ENCODE results near the gene MANBA.

The MANBA gene

DNA sequence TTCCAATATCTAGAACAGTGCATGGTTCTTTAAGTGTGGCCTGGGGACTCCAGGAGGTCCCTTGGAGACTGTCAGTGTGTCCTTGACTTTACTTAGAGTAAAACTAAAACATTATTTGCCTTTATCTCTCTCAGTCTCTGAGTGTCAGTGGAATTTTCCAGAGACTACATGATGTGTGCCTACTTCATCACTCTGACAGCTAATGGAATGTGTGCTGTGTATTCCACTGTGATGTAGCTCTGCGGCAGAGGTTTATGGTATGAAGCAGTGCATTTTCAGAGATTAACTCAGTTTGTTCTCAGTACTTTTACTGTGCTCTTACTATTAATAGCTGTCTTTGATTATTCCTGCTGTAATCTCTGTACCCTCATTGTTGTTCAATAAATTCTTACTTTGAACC is 85.6 kb downstream of the MANBA start:
- TF ChIP-seq MYC (IDR thresholded peaks at IDR 0.05; ENCODE audit: low read depth, low read length): no peak
- TF ChIP-seq MAX (IDR thresholded peaks at IDR 0.05; ENCODE audit: low read depth, low read length): no peak
- DNase-seq (ENCODE audit: low read depth): no peak
- no peak overlapping the region for H3K4me3 ChIP-seq (ENCODE audit: low read depth, low read length)

DNA sequence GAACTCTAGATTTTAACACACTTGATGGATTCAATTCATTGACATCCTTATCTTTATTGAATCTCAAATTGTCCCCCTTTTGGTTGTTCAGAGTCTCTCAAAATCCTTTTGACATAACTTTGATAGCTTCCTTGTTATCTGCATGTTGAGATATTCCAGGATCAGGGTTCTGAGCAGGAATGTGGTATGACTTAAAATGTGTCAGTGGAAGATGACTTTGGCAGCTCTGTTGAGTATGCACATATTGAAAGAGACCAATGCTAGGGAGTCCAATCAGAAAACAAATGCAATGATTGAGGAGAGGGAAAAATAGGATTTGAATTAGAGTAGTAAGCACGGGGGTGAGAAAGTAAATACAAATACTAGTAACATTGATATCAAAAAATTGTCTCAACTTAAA is 93.8 kb downstream of the MANBA start:
- H3K4me3 ChIP-seq (ENCODE audit: low read depth, low read length): no peak overlapping the region
- no peak for DNase-seq (ENCODE audit: low read depth)
- TF ChIP-seq, protein P1, sequence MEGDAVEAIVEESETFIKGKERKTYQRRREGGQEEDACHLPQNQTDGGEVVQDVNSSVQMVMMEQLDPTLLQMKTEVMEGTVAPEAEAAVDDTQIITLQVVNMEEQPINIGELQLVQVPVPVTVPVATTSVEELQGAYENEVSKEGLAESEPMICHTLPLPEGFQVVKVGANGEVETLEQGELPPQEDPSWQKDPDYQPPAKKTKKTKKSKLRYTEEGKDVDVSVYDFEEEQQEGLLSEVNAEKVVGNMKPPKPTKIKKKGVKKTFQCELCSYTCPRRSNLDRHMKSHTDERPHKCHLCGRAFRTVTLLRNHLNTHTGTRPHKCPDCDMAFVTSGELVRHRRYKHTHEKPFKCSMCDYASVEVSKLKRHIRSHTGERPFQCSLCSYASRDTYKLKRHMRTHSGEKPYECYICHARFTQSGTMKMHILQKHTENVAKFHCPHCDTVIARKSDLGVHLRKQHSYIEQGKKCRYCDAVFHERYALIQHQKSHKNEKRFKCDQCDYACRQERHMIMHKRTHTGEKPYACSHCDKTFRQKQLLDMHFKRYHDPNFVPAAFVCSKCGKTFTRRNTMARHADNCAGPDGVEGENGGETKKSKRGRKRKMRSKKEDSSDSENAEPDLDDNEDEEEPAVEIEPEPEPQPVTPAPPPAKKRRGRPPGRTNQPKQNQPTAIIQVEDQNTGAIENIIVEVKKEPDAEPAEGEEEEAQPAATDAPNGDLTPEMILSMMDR (IDR thresholded peaks at IDR 0.05; ENCODE audit: low read depth, low read length): no peak
- no peak for TF ChIP-seq POLR2A (IDR thresholded peaks at IDR 0.05; ENCODE audit: extremely low read depth, insufficient read length)
- no peak for TF ChIP-seq MAX (IDR thresholded peaks at IDR 0.05; ENCODE audit: low read depth, low read length)

- no peak overlapping the region for H3K4me3 ChIP-seq (ENCODE audit: low read depth, low read length)
- TF ChIP-seq MAX (IDR thresholded peaks at IDR 0.05; ENCODE audit: low read depth, low read length): no peak
- TF ChIP-seq POLR2A (IDR thresholded peaks at IDR 0.05; ENCODE audit: extremely low read depth, insufficient read length): no peak
- DNase-seq (ENCODE audit: low read depth): no peak
Observed at GRCh38 chr4:102665527-102665926, 95.2 kb downstream of the MANBA start.

- peak; percentile 61 for DNase-seq (ENCODE audit: low read depth)
- no peak for TF ChIP-seq MAX (IDR thresholded peaks at IDR 0.05; ENCODE audit: low read depth, low read length)
- H3K4me3 ChIP-seq (ENCODE audit: low read depth, low read length): no peak overlapping the region
Observed at GRCh38 chr4:102663073-102663472, 97.7 kb downstream of the MANBA start.

GRCh38 chr4:102657206-102657605 is 103.6 kb downstream of the MANBA start:
- no peak overlapping the region for H3K4me3 ChIP-seq (ENCODE audit: low read depth, low read length)
- TF ChIP-seq, protein P1 (IDR thresholded peaks at IDR 0.05; ENCODE audit: low read depth, low read length): no peak
- TF ChIP-seq POLR2A (IDR thresholded peaks at IDR 0.05; ENCODE audit: extremely low read depth, insufficient read length) (no peak), MAX (IDR thresholded peaks at IDR 0.05; ENCODE audit: low read depth, low read length) (no peak), MYC (IDR thresholded peaks at IDR 0.05; ENCODE audit: low read depth, low read length) (no peak)
- DNase-seq (ENCODE audit: low read depth): no peak

DNA sequence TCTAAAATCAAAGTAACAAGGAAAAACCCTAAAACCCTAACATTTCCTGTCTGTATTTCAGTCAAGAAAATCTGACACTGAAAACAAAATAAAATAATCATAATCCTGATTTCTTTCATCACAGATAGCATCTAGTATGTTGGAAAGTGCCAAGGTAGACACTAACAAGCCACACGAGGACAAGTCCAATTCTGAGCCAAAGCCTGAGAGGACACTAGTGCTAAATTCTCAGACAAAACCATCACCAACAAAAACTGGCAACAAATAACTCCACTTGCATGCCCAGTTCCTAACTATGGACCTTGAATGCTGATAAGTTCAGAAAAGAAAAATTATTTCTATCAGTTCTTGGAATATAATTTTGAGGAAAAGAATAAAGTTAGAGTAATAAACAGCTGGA is 113.7 kb downstream of the MANBA start:
- no peak for TF ChIP-seq MYC (IDR thresholded peaks at IDR 0.05; ENCODE audit: low read depth, low read length)
- TF ChIP-seq, protein P1 (IDR thresholded peaks at IDR 0.05; ENCODE audit: low read depth, low read length): no peak
- TF ChIP-seq POLR2A (IDR thresholded peaks at IDR 0.05; ENCODE audit: extremely low read depth, insufficient read length): no peak
- no peak for TF ChIP-seq MAX (IDR thresholded peaks at IDR 0.05; ENCODE audit: low read depth, low read length)
- H3K4me3 ChIP-seq (ENCODE audit: low read depth, low read length): no peak overlapping the region
- DNase-seq (ENCODE audit: low read depth): no peak

DNA sequence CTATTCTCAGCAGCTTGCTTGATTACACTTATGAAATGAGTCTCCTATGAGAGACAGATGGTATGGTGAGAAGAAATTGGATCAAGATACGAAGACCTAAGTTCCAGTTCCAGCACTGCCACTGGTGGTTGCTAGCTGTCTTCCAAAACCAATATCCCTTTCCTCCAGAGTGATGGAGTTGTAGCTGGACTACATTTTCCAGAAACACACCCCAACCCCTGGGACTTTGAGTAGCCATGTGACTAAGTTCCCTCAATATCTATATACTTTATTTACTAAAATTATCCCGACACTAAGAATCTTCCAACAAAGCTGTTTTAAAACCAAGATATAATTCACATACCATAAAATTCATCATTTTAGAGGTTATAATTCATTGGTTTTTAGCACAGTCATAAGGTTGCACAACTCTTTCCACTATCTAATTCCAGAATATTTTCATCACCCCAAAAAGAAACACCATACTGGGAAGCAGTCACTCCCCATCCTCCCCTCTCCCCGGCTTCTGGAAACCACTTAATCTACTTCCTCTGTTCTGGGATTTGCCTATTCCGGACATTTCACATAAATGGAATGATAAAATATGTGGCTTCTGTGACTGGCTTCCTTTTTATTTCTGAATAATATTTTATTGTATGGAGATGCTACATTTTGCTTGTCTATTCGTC is 118.0 kb downstream of the MANBA start:
- TF ChIP-seq MAX (IDR thresholded peaks at IDR 0.05; ENCODE audit: low read depth, low read length) (no peak), POLR2A (IDR thresholded peaks at IDR 0.05; ENCODE audit: extremely low read depth, insufficient read length) (no peak), MYC (IDR thresholded peaks at IDR 0.05; ENCODE audit: low read depth, low read length) (no peak)
- TF ChIP-seq, protein P1 (IDR thresholded peaks at IDR 0.05; ENCODE audit: low read depth, low read length): no peak
- no peak for DNase-seq (ENCODE audit: low read depth)

More for the DNA sequence above, 118.0 kb downstream of the MANBA start:
- H3K4me3 ChIP-seq (ENCODE audit: low read depth, low read length): no peak overlapping the region

Data from NB4 (cell line).